ENCODE results near the gene PGLYRP3. TPM values are rescaled to one million over a fixed set of nuclear protein-coding genes. Genes with fewer than 3 reads are reported as not detected.

The PGLYRP3 gene
- polyA plus RNA-seq, 3 donors: not detected

Other genes starting within 250 kb of the PGLYRP3 start
- gene SPRR2B, start 241.3 kb downstream of the PGLYRP3 start, polyA plus RNA-seq: 1 to 10 TPM in 1 of 3 donors, not detected in 2; 1.1 TPM
- gene SPRR2E, start 218.4 kb downstream of the PGLYRP3 start, polyA plus RNA-seq: 1 to 10 TPM in 1 of 3 donors, not detected in 2; 2.0 TPM
- gene SPRR2F, start 199.4 kb downstream of the PGLYRP3 start, polyA plus RNA-seq: 1 to 10 TPM in 1 of 3 donors, under 1 TPM in 1, not detected in 1; 0.90 to 1.1 TPM
- not detected for gene SPRR2G, start 162.1 kb downstream of the PGLYRP3 start, polyA plus RNA-seq
- gene LELP1, start 109.5 kb downstream of the PGLYRP3 start, polyA plus RNA-seq: not detected
- gene PRR9, start 95.4 kb downstream of the PGLYRP3 start, polyA plus RNA-seq: 1 to 10 TPM in 1 of 3 donors, not detected in 2; 1.0 TPM
- not detected for gene LORICRIN, start 53.3 kb downstream of the PGLYRP3 start, polyA plus RNA-seq
- gene PGLYRP4, start 35.9 kb upstream of the PGLYRP3 start, polyA plus RNA-seq: not detected
- 1,000 to 10,000 TPM in 2 of 3 donors, 100 to 1,000 TPM in 1; 139 to 5,641 (median 2,681) TPM for gene S100A9, start 44.9 kb upstream of the PGLYRP3 start, polyA plus RNA-seq
- gene S100A12, start 62.7 kb upstream of the PGLYRP3 start, polyA plus RNA-seq: 100 to 1,000 TPM in 2 of 3 donors, 1 to 10 TPM in 1; 6.1 to 551 (median 150) TPM
- gene S100A8, start 78.1 kb upstream of the PGLYRP3 start, polyA plus RNA-seq: 1,000 to 10,000 TPM in 2 of 3 donors, 10 to 100 TPM in 1; 51.8 to 2,570 (median 1,218) TPM
- gene S100A7A, start 103.6 kb upstream of the PGLYRP3 start, polyA plus RNA-seq: not detected
- gene S100A7, start 147.7 kb upstream of the PGLYRP3 start, polyA plus RNA-seq: under 1 TPM in 1 of 3 donors, not detected in 2; 0.76 TPM
- 1,000 to 10,000 TPM in 2 of 3 donors, 100 to 1,000 TPM in 1; 125 to 3,055 (median 1,599) TPM for gene S100A6, start 223.0 kb upstream of the PGLYRP3 start, polyA plus RNA-seq
- under 1 TPM in 1 of 3 donors, not detected in 2; 0.90 TPM for gene S100A5, start 228.0 kb upstream of the PGLYRP3 start, polyA plus RNA-seq
- 1,000 to 10,000 TPM in 1 of 3 donors, 100 to 1,000 TPM in 1, 10 to 100 TPM in 1; 46.0 to 3,087 (median 447) TPM for gene S100A4, start 232.9 kb upstream of the PGLYRP3 start, polyA plus RNA-seq
- gene S100A3, start 236.3 kb upstream of the PGLYRP3 start, polyA plus RNA-seq: 1 to 10 TPM in 2 of 3 donors, under 1 TPM in 1; 0.37 to 7.2 (median 7.0) TPM

Measured in adipose tissue (tissue), 3 donors.